ENCODE data around the gene DAB1. TPM values are rescaled to one million over a fixed set of nuclear protein-coding genes. Genes with fewer than 3 reads are reported as not detected.

Gene DAB1
- total RNA-seq, 1 experiment from 2014 or later, result not detected

DNA sequence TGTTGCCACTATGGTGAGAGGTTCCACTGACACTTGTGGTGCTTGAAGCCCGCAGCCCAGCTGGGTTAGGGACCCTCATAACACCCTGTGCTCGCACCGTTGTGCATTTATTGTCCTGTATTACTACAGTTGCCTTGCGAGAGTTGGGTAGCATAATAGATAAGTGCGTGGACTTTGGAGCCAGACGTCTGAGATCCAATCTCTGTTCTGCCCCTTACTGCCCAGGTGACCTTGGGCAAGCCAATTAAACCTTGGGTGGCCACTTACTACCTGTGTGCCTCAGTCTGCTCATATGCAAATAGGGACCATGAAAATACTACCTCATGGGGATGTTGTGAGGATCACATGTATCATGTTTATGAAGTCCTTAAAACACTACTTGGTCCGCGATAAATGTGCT is 471.4 kb downstream of the DAB1 start:
- DNase-seq (ENCODE audit: low read depth), result no peak

DNA sequence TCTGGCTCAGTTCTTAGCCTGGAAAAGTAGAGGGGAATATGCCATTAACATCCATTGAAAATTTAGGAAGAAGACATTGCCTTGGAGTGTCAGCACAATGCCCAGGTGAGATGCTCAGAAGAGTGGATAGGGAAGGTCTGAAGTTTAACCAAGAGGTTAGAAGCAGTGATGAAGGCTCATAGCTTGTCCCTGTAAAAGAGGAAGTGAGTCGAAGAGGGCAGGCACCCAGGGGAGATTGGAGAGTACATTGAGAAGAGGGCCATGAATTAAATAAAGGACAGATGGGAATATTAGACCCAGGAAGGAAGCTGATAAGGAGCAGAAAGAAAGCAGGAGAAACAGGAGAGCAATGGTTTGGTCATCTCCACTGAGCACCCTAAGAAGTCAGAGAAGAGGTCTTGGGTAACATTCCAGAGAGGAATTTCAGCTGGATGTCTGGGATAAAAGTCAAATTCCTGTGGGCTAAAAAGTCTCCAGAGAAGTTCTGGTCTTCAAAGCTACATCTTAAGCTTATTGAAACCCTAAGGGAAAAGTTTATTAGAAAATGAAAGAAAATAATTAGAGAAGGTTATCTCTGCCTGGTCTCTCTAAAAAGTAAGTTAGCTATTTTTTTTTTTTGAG is 475.3 kb downstream of the DAB1 start:
- no peak for DNase-seq (ENCODE audit: low read depth)

Data from Daoy (cell line).